ENCODE data around the gene MT3.

DNA sequence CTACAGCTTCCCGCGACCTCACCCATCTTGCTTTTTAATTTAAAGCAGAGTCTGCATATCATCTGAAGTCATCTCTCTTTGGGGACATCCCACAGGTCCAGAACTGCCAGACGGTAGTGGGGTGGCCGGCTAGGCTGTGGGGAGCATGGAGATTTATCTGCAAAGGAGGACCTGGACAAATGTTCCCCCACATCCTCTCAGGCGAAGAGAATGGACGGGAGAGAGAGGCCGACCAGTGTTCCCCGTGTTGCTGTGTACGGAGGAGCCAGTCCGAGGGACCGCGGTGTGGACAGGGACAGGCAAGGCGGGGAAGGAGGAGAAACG, 42.5 kb downstream of the MT3 start:
- TF ChIP-seq YY1 (IDR thresholded peaks at IDR 0.05; ENCODE audit: insufficient read depth, insufficient read length) (no peak), ZNF274 (IDR thresholded peaks at IDR 0.05; ENCODE audit: low read depth, low read length) (no peak)

Data from NT2/D1 (cell line).